ENCODE data around the gene SLC38A2.

GRCh38 chr12:46358791-46359666 lies 13.5 kb downstream of the SLC38A2 start:
- no peak for TF ChIP-seq CTCF (IDR thresholded peaks at IDR 0.05; ENCODE audit: insufficient read depth, low read depth, low read length)
- TF ChIP-seq EZH2 (IDR thresholded peaks at IDR 0.05; ENCODE audit: insufficient read depth, low read length) = no peak
